Activated gamma-delta T cell (primary cell): ENCODE measurements around the gene AFAP1.

Source experiments
- DNase-seq: peaks from one replicate; lab custom pipeline; 2025; lab: John Stamatoyannopoulos, UW

AFAP1 gene

DNA sequence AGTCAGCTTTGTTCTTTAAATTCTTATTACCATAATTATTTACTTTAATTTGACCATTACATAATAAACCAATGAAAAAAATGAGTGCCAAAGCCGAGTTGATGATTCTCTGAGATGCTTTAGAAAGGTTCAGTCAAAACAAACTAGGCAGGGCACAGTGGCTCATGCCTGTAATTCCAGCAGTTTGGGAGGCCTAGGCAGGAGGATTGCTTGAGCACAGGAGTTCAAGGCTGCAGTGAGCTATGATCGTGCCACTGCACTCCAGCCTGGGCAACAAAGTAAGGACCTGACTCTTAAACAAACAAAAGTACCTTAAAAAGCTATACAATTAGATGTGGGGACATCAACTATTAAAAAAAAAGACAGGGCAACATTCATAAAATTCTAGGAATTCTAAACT lies 75.0 kb downstream of the AFAP1 start:
- DNase-seq, result no peak

GRCh38 chr4:7863911-7864681 lies 75.6 kb downstream of the AFAP1 start:
- no peak for DNase-seq

DNA sequence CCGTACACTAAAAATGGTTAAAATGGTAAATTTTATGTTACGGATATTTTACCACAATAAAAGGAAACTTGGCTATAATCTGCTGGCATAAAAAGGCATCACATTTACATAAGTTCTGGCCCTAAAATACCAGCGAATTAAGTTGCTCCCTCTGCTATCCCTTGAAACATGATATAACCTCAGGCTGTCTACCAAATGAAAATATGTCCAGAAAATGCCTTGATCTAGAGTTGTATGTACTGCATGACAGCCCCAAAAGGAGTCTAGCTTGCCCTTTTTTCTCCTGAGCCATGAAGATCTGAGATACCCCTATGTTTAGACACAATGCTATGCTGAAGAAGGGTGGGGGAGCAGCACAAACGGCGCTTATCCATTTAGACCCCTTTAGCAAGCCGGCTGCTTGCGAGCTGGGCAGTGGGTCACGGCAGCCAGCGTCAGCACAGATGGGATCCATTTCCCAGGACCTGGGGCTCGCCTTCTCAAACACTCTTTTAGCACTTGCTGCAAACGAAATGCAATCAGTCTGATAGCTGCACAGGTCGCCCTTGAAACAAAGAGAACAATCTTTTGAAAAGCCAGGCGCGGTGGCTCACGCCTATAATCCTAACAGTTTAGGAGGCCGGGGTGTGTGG lies 77.0 kb downstream of the AFAP1 start:
- no peak for DNase-seq

DNA sequence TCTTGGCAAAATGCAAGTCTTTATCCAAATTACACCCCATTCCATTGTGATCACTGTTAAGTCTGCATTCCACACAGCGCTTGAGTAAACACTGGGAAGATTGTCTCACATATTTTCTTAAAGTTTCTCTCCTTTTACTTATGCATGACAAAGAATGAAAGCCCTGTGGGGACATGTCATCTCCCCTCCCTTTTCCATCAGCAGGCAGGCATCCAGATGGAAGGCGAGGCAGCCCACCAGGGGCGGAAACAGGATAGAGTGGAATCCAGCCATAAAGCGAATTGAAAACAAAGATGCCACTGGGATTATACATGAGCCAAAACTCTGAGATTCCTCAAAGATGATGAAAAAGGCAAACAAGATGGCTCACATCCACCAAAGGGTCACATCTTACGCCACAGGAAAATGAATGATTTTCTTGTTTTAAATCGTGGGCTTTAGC lies 78.2 kb downstream of the AFAP1 start:
- DNase-seq, result no peak

GRCh38 chr4:7860600-7861163 lies 79.0 kb downstream of the AFAP1 start:
- no peak for DNase-seq

DNA sequence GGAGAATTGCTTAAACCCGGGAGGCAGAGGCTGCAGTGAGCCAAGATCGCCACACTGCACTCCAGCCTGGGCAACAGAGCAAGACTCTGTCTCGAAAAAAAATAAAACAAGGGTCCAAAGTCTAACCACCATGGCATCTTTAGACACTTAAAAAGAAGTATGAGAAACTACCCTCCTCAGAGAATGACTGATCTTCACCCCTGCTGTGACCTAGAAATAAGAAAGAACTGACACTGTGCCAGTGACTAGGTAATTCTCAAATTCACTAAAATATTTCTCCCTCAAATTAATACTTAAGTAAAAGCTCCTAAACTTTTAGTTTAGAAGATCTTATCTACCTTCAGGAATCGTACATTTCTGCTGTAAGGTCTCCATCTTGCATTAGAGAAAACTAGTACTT lies 80.3 kb downstream of the AFAP1 start:
- DNase-seq, result no peak

GRCh38 chr4:7858498-7858897 lies 81.2 kb downstream of the AFAP1 start:
- no peak for DNase-seq

- no peak for DNase-seq
Measured at GRCh38 chr4:7857993-7858392, 81.7 kb downstream of the AFAP1 start.

GRCh38 chr4:7857238-7857701 lies 82.4 kb downstream of the AFAP1 start:
- no peak for DNase-seq

DNA sequence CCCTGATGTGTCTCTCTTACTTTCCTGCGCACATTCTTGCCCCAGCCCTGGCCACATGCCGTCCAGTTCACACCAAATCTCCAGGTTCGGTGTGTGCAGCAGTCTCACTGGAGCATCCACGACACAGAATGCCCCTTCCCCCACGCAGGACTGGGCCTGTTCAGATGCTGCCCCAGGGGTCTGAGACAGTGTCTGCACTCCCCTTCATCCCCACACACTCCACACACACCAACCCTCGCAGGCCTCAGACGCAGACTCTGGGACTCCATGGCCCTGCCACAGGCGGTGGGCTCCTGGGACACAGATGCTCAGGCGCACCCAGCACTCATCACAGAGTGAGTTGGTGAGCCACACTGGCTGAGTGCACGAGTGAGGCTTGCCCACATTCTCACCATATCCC lies 83.9 kb downstream of the AFAP1 start:
- DNase-seq, result no peak

- DNase-seq, result no peak
Measured at GRCh38 chr4:7854697-7855370, 84.8 kb downstream of the AFAP1 start.

DNA sequence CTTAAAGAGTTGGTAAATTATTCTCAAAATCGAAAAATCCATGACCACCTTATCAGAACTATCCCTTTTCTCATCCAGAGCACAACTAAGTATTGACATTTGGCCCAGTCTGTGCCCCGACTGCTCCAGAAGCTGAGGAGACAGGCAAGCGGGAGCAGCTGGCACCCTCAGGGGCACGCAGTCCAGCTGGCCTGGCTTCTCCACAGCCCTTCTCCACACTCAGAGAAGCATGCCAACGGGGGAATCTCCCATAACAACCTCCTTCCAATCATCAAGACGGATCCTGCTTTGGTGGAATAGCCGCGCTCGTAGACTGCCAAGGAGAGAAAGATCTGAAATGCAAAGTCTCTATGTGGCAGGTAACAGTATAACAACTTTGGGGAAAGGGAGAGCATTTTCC lies 85.4 kb downstream of the AFAP1 start:
- DNase-seq, result no peak

GRCh38 chr4:7853271-7853670 lies 86.4 kb downstream of the AFAP1 start:
- DNase-seq, result no peak

- no peak for DNase-seq
Measured at GRCh38 chr4:7852568-7853185, 87.0 kb downstream of the AFAP1 start.

GRCh38 chr4:7850489-7850888 lies 89.2 kb downstream of the AFAP1 start:
- no peak for DNase-seq

DNA sequence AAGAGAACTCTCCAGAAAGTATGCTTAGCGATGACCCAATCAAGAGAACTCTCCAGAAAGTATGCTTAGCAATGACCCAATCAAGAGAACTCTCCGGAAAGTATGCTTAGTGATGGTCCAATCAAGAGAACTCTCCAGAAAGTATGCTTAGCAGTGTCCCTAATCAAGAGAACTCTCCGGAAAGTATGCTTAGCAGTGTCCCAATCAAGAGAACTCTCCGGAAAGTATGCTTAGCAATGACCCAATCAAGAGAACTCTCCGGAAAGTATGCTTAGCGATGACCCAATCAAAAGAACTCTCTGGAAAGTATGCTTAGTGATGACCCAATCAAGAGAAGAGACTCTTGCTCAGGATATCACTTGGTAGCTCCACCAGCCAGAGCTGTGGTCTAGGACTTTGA lies 92.5 kb downstream of the AFAP1 start:
- no peak for DNase-seq

- DNase-seq, result no peak
Measured at GRCh38 chr4:7845493-7846128, 94.0 kb downstream of the AFAP1 start.

DNA sequence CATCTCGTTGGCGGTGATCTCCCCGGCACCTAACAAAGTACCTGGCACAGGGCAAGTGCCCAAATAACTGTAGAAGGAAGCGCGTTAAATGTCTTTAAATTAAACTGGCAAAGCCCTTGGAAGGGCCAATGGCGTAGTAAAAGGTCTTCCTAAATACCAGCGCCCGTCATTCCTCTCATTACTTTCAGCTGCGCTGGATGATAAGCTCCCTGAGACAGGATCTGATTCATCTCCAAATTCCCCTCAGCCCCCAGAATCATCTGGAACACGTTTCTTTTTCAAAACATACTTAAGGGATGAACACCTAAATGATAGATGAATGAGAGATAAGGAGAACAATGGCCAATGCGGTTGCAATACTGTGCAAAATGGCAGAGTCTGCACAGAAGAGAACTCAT lies 95.1 kb downstream of the AFAP1 start:
- no peak for DNase-seq

DNA sequence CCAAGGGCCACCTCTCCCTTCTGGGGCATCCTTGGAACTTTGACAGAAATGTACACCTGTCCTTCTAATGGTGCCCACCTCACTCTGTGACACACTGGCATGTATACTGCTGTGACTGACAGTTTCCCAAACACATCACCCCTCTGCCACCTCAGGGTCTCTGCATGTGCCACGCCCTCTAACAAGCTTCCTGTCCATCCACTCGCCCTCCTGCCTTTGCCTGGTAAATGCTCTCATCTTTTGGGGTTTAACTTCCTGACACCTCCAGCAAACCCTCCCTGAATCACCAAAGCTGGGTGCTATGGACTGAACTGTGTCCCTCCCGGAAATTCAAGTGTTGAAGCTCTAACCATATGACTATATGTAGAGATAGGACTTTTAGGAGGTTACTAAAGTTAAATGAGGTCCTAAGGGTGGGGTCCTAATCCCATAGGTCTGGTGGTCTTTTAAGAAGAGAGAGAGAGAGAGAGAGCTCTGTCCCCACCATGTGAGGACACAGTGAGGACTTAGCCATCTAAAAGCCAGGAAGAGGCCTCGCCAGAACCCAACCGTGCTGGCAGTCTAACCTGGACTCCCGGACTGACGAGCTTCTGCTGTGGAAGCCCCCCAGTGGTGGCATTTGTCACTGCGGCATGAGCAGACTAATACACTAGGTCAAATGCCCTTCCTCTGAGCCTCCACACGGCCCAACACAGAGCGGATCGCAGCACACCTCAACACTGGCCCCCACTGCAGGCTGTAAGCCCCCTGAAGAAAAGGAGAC lies 95.6 kb downstream of the AFAP1 start:
- DNase-seq, result no peak

GRCh38 chr4:7842384-7843279 lies 97.0 kb downstream of the AFAP1 start:
- DNase-seq, result no peak
